HUDEP-2 (cell line): ENCODE results near the gene PLA2G4A.

Experiments used
- DNase-seq, 76 experiments: peaks; one replicate each; lab custom pipeline; 2025; ENCODE audit not compliant: unreplicated experiment in 76 of 76; lab: John Stamatoyannopoulos, UW

Gene PLA2G4A

GRCh38 chr1:186828611-186829454 lies at the start of gene PLA2G4A:
PLA2G4A (plus strand) TSS chr1:186828949; CDS start chr1:186854355, 25,406 bp downstream.
- DNase-seq = peak in 54 of 76 experiments; percentile 3 to 68 (median 29)

GRCh38 chr1:186780076-186780475 lies 48.7 kb upstream of the PLA2G4A start:
- no peak for DNase-seq

- no peak for DNase-seq
These were observed 47.0 kb upstream of the PLA2G4A start for GRCh38 chr1:186781730-186782129.

GRCh38 chr1:186782791-186783190 lies 46.0 kb upstream of the PLA2G4A start:
- no peak for DNase-seq

GRCh38 chr1:186783193-186783592 lies 45.6 kb upstream of the PLA2G4A start:
- no peak for DNase-seq

GRCh38 chr1:186785503-186785902 lies 43.2 kb upstream of the PLA2G4A start:
- DNase-seq = no peak

- no peak for DNase-seq
These were observed 38.6 kb upstream of the PLA2G4A start for GRCh38 chr1:186790101-186790500.

- no peak for DNase-seq
These were observed 35.7 kb upstream of the PLA2G4A start for GRCh38 chr1:186792870-186793581.

- no peak for DNase-seq
These were observed 35.2 kb upstream of the PLA2G4A start for GRCh38 chr1:186793582-186793927.

- no peak for DNase-seq
These were observed 29.6 kb upstream of the PLA2G4A start for GRCh38 chr1:186798960-186799688.

GRCh38 chr1:186799689-186800054 lies 29.1 kb upstream of the PLA2G4A start:
- DNase-seq = no peak

- DNase-seq = no peak
These were observed 26.4 kb upstream of the PLA2G4A start for GRCh38 chr1:186802388-186802787.

GRCh38 chr1:186804679-186805078 lies 24.1 kb upstream of the PLA2G4A start:
- DNase-seq = no peak

GRCh38 chr1:186806477-186806876 lies 22.3 kb upstream of the PLA2G4A start:
- DNase-seq = peak in 2 of 76 experiments; percentile 5 to 7

GRCh38 chr1:186807163-186807562 lies 21.6 kb upstream of the PLA2G4A start:
- DNase-seq = no peak

- no peak for DNase-seq
These were observed 16.9 kb upstream of the PLA2G4A start for GRCh38 chr1:186811892-186812291.

GRCh38 chr1:186812570-186812969 lies 16.2 kb upstream of the PLA2G4A start:
- DNase-seq = no peak

- DNase-seq = no peak
These were observed 15.3 kb upstream of the PLA2G4A start for GRCh38 chr1:186813420-186813819.

- DNase-seq = no peak
These were observed 9.6 kb upstream of the PLA2G4A start for GRCh38 chr1:186819126-186819525.

- DNase-seq = no peak
These were observed 9.2 kb upstream of the PLA2G4A start for GRCh38 chr1:186819563-186819962.
